HL-60/S4 (cell line): ENCODE data around the gene MRPL3.

Source experiments
- in situ Hi-C: fragments of 300-500 bp; cut with MboI; formaldehyde crosslinking; loops from 2 replicates; pipeline ENCODE4 v1.14.3; 2022; ENCODE audit warnings: low sequenced_read_pairs

Gene MRPL3

GRCh38 chr3:131421957-131422498 lies 80.7 kb downstream of the MRPL3 start:
- in situ Hi-C loops: no loop called here

DNA sequence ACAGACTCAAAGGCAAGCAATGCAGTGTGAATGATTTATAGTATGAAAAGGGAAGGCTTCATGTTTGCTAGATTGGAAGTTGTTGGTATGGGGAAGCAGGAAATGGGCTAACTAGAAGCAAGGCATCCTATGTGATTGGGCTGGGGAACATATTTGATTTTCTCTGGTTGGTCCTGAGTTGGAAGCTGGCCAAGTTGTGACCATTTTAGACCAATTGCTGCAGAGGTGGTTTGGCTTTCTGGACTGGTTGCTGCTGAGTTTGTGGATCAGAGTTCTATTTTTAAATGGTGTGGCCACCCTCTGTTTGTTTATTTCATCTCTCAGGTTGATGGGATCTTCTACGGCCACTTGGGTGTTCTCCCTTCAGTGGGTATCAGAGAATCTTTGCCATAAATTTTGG lies 81.5 kb downstream of the MRPL3 start:
- in situ Hi-C loops: no loop called here

- in situ Hi-C loops: no loop called here
Observed at GRCh38 chr3:131417751-131418150, 85.0 kb downstream of the MRPL3 start.
